Neutrophil (primary cell): ENCODE results near the gene TACR1.

Experiments used
- H3K27ac ChIP-seq: fragments of 200-600 bp; sonication (generic); 2 replicates; pipeline ENCODE4 v1.5.1; 2016; ENCODE audit warnings: mild to moderate bottlenecking, moderate library complexity
- H3K27me3 ChIP-seq: fragments of 200-600 bp; sonication (generic); 2 replicates; pipeline ENCODE4 v1.6.0; 2016; ENCODE audit warnings: mild to moderate bottlenecking
- H3K36me3 ChIP-seq: fragments of 200-600 bp; sonication (generic); 2 replicates; pipeline ENCODE4 v1.5.1; 2017
- H3K4me1 ChIP-seq, 2 experiments: fragments of 200-600 bp in 1 of 2; sonication (generic) in 1 of 2; 1 replicate in 1 of 2; 2 replicates in 1 of 2; pipeline versions ENCODE4 v1.5.1 to v1.6.1; 2013 to 2016; ENCODE audit warnings: low read depth in 1 of 2, low read length in 1 of 2, mild to moderate bottlenecking in 1 of 2, moderate library complexity in 1 of 2; ENCODE audit not compliant: control insufficient read depth in 1 of 2, insufficient read depth in 1 of 2
- H3K4me3 ChIP-seq, 2 experiments: fragments of 200-600 bp in 1 of 2; sonication (generic) in 1 of 2; 1 replicate in 1 of 2; 2 replicates in 1 of 2; pipeline ENCODE4 v1.5.1; 2013 to 2016; ENCODE audit warnings: low read depth in 1 of 2, low read length in 1 of 2, mild to moderate bottlenecking in 1 of 2, moderate library complexity in 1 of 2
- H3K9me3 ChIP-seq: fragments of 200-600 bp; sonication (generic); 2 replicates; pipeline ENCODE4 v1.5.1; 2016
- TF ChIP-seq, protein P1 (sequence below): fragments of 200-600 bp; sonication (generic); IDR thresholded peaks from 2 replicates; pipeline ENCODE4 v1.5.1; 2016; ENCODE audit warnings: antibody characterized with exemption

Gene TACR1

DNA sequence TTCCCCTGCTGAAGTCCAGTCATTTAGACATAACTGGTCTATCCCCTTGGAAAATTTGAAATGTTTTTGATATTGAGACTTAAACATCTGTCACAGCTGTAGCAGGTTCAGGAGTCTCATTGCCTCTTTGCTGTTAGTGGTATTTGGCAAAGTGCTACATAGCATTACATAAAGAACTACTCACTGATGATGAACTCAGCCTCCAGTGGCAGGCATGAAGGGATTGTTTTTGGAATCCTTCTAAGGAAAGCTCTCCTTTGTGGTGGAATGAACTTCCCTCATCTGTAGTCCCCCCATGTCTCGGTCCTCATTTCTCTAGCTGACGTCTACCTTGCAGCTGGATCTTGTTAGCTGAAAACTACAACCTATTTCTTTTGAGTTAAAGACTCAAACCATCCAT, 111.6 kb downstream of the TACR1 start:
- no peak overlapping the region for H3K4me3 ChIP-seq
- H3K36me3 ChIP-seq: no peaks in the 10 kb centered on the region
- peaks cover 7% of the 10 kb centered on the region for H3K27me3 ChIP-seq
- TF ChIP-seq, protein P1, sequence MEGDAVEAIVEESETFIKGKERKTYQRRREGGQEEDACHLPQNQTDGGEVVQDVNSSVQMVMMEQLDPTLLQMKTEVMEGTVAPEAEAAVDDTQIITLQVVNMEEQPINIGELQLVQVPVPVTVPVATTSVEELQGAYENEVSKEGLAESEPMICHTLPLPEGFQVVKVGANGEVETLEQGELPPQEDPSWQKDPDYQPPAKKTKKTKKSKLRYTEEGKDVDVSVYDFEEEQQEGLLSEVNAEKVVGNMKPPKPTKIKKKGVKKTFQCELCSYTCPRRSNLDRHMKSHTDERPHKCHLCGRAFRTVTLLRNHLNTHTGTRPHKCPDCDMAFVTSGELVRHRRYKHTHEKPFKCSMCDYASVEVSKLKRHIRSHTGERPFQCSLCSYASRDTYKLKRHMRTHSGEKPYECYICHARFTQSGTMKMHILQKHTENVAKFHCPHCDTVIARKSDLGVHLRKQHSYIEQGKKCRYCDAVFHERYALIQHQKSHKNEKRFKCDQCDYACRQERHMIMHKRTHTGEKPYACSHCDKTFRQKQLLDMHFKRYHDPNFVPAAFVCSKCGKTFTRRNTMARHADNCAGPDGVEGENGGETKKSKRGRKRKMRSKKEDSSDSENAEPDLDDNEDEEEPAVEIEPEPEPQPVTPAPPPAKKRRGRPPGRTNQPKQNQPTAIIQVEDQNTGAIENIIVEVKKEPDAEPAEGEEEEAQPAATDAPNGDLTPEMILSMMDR: no peak
- H3K4me1 ChIP-seq: peaks cover 6 to 7% of the 10 kb centered on the region in 2 experiments
- H3K9me3 ChIP-seq: no peaks in the 10 kb centered on the region
- H3K27ac ChIP-seq: no peak overlapping the region

DNA sequence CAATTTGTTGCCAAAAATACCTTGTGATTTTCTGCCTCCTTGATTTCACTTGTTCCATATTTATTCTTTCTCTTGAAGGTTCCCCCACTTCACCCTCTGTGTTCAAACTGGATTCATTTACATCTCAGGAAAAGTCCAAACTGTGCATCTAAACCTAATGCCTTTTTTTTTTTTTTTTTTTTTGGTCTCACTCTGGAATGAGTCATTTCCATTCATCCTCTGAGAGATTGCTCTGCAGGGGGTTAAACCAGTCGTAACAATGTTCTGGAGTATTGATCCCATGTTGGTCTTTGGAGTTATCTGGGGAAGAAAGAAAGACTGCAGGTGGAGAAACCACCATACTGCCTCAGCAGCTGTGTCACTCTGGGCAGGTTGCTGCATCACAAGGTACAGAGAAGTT, 119.7 kb downstream of the TACR1 start:
- no peaks in the 10 kb centered on the region for H3K27me3 ChIP-seq
- TF ChIP-seq, protein P1: no peak
- H3K27ac ChIP-seq: no peak overlapping the region
- no peaks in the 10 kb centered on the region for H3K4me1 ChIP-seq
- H3K9me3 ChIP-seq: no peaks in the 10 kb centered on the region
- H3K4me3 ChIP-seq: no peak overlapping the region
- H3K36me3 ChIP-seq: no peaks in the 10 kb centered on the region

DNA sequence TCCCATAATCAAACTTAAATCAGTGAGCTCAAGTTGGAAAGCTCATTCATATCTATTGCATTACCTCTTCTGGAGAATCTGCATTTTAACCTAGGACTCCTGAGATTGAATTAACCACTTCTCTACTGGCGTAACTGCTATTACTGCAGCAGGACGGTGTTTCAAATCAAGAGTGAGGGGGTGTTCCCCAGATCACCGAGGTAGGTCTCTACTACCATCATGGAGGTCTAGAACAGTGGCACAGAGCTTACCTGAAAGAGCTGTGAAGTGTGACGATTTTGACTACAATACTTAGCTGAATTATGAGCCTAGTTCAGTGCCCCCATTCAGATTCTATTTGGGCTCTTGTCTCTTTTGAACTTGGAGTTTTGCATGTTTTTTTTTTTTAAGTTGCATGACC, 121.4 kb downstream of the TACR1 start:
- TF ChIP-seq, protein P1: no peak
- H3K4me1 ChIP-seq: no peaks in the 10 kb centered on the region
- no peak overlapping the region for H3K4me3 ChIP-seq
- H3K9me3 ChIP-seq: no peaks in the 10 kb centered on the region
- no peaks in the 10 kb centered on the region for H3K27me3 ChIP-seq
- no peaks in the 10 kb centered on the region for H3K36me3 ChIP-seq
- no peak overlapping the region for H3K27ac ChIP-seq

DNA sequence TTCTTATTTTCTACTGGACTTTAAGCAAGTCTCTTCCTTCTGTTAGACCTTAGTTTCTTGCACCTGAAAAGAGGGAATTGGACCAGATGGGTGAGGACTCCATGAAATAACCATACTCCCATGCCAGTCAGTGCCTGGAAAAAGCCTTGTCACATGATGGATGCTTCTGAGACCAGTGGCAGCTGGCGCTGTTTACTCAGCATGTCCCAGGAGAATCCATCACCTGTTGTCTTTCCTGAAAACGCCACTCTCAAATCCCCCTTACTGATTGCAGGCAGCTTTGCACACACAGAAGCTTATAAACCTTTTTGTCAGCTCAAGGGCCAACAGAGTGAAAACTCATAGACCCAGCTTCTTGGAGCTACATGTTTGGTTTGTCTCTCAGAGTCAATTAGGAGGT, 123.2 kb downstream of the TACR1 start:
- H3K4me1 ChIP-seq: no peaks in the 10 kb centered on the region
- H3K36me3 ChIP-seq: no peaks in the 10 kb centered on the region
- H3K27me3 ChIP-seq: no peaks in the 10 kb centered on the region
- H3K9me3 ChIP-seq: no peaks in the 10 kb centered on the region
- no peak overlapping the region for H3K27ac ChIP-seq
- TF ChIP-seq, protein P1: no peak
- no peak overlapping the region for H3K4me3 ChIP-seq

DNA sequence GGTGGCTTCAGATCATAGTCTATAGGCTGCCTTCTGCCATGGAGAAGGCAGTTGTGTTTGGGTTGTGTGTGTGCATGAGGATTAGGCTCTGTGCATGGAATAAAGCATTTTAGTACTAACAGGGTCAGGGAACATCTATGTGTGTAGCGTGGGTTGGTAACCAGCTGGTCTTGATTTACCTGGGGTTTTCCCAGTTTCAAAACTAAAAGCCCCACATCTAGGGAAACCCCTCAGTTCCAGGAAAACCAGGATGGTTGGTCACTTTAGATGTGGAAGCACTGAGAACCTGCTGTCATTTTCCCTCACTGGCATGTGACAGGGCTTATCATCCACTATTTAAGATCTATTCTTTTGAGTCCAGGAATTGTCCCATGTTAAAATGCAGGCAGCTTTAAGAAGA, 124.6 kb downstream of the TACR1 start:
- H3K4me1 ChIP-seq: no peaks in the 10 kb centered on the region
- no peaks in the 10 kb centered on the region for H3K36me3 ChIP-seq
- TF ChIP-seq, protein P1: no peak
- H3K27me3 ChIP-seq: no peaks in the 10 kb centered on the region
- H3K4me3 ChIP-seq: no peak overlapping the region
- H3K27ac ChIP-seq: no peak overlapping the region
- H3K9me3 ChIP-seq: no peaks in the 10 kb centered on the region

DNA sequence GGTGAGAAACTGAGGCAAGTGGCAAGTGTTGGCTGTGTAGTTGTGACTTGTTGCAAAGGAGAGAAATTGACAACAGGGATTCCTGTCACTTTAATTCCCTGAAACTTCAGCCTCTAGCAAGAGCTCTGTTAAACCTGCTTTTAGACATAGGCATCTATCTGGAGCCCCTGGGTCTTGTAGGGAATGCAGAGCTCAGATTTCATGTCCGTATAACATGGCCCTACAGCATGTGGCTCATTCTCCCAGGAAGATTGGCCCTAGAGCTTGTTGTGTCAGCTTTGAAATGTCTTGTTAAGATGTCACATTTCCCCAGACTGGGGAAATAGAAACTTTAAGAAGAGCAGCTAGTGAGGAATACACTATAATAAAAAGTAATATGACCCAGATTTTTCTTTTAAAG, 125.1 kb downstream of the TACR1 start:
- H3K27me3 ChIP-seq: no peaks in the 10 kb centered on the region
- no peak overlapping the region for H3K27ac ChIP-seq
- TF ChIP-seq, protein P1: no peak
- H3K4me3 ChIP-seq: no peak overlapping the region
- no peaks in the 10 kb centered on the region for H3K36me3 ChIP-seq
- H3K9me3 ChIP-seq: no peaks in the 10 kb centered on the region
- H3K4me1 ChIP-seq: no peaks in the 10 kb centered on the region
